ENCODE results near the gene ZC3H7A. TPM values are rescaled to one million over a fixed set of nuclear protein-coding genes. Genes with fewer than 3 reads are reported as not detected.

The ZC3H7A gene
- total and polyA plus RNA-seq, 7 donors, result 19.9 to 62.5 (median 45.5) TPM

DNA sequence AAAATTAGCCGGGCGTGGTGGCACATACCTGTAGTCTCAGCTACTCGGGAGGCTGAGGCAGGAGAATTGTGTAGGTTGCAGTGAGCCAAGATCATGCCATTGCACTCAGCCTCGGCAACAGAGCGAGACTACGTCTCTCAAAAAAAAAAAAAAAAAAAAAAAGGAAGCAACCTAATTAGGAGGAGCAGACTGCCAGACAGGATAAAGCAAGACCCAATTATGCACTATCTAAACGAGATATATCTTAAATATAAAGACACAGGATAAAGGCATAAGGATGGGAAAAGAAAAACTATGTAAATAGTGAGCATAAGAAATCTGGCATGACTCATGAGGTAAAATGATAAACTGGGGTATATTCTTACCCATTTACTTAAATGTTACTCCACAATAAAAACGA is 59.3 kb downstream of the ZC3H7A start:
- no peaks in the 10 kb centered on the region for H3K9me3 ChIP-seq
- H3K4me3 ChIP-seq, result no peak overlapping the region
- 78 to 82% methylated on average over 8 of the region's 8 CpGs for WGBS, 2 donors
- H3K27ac ChIP-seq, result no peak overlapping the region
- TF ChIP-seq EP300 (IDR thresholded peaks at IDR 0.05) (no peak), POLR2AphosphoS5 (IDR thresholded peaks at IDR 0.05) (no peak), POLR2A (IDR thresholded peaks at IDR 0.05) (no peak)
- TF ChIP-seq, protein P1, sequence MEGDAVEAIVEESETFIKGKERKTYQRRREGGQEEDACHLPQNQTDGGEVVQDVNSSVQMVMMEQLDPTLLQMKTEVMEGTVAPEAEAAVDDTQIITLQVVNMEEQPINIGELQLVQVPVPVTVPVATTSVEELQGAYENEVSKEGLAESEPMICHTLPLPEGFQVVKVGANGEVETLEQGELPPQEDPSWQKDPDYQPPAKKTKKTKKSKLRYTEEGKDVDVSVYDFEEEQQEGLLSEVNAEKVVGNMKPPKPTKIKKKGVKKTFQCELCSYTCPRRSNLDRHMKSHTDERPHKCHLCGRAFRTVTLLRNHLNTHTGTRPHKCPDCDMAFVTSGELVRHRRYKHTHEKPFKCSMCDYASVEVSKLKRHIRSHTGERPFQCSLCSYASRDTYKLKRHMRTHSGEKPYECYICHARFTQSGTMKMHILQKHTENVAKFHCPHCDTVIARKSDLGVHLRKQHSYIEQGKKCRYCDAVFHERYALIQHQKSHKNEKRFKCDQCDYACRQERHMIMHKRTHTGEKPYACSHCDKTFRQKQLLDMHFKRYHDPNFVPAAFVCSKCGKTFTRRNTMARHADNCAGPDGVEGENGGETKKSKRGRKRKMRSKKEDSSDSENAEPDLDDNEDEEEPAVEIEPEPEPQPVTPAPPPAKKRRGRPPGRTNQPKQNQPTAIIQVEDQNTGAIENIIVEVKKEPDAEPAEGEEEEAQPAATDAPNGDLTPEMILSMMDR (IDR thresholded peaks at IDR 0.05), result no peak
- intact Hi-C loops (cut with DNase I), result no loop called here
- DNase-seq, result no peak
- peaks cover 0 to 38% (median 23%) of the 10 kb centered on the region in 4 donors for H3K36me3 ChIP-seq
- H3K27me3 ChIP-seq, result no peaks in the 10 kb centered on the region
- H3K4me1 ChIP-seq, result peaks cover 0 to 68% (median 38%) of the 10 kb centered on the region in 4 donors

DNA sequence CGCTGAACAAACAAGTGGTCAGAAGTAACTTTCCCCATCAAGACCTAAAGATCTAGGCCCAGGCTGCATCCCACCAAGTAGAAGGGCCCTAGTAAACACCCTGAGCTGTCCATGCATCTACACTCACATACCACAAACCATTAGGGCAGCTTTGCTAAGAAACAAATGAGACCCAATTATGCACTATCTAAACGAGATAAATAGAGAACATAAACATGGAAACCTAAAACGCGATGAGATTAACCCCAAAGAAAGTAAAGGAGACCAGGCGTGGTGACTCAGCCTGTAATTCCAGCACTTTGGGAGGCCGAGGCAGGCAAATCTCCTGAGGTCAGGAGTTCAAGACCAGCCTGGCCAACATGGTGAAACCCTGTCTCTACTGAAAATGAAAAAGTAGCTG is 60.2 kb downstream of the ZC3H7A start:
- no peaks in the 10 kb centered on the region for H3K9me3 ChIP-seq
- H3K4me3 ChIP-seq, result no peak overlapping the region
- no peak for DNase-seq
- no peak overlapping the region for H3K27ac ChIP-seq
- TF ChIP-seq POLR2AphosphoS5 (IDR thresholded peaks at IDR 0.05) (no peak), POLR2A (IDR thresholded peaks at IDR 0.05) (no peak), EP300 (IDR thresholded peaks at IDR 0.05) (no peak)
- TF ChIP-seq, protein P1 (IDR thresholded peaks at IDR 0.05), result no peak
- no peaks in the 10 kb centered on the region for H3K27me3 ChIP-seq
- H3K4me1 ChIP-seq, result peaks cover 0 to 68% (median 38%) of the 10 kb centered on the region in 4 donors
- intact Hi-C loops (cut with DNase I), result no loop called here
- H3K36me3 ChIP-seq, result peaks cover 0 to 46% (median 31%) of the 10 kb centered on the region in 4 donors
- 80 to 90% methylated on average over 6 of the region's 6 CpGs for WGBS, 2 donors

DNA sequence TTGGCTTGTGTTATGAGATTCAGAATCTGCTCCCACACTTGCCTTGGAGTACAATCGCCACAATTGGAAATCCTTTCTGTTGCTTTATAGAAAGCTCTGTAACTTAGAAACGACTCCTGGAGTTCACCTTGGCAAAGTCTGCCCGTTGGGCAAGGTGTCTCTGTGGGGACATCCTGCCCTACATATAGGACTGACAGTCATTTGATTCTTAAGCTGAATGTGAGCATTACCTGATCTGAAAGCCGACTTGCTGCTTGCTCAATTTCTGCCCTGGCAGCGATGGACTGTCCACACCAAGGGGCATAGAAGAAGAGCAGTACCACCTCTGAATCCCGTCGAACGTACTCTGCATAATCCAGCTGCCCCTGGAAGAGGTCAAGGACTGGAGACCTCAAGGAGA is 61.3 kb downstream of the ZC3H7A start:
- Histone ChIP-seq H3K27me3 (no peaks in the 10 kb centered on the region), H3K9me3 (no peaks in the 10 kb centered on the region), H3K27ac (peak overlapping the region in 2 of 4 donors; percentile 15 to 24), H3K4me3 (no peak overlapping the region), H3K36me3 (peaks cover 0 to 57% (median 32%) of the 10 kb centered on the region in 4 donors), H3K4me1 (peaks cover 0 to 60% (median 28%) of the 10 kb centered on the region in 4 donors)
- DNase-seq, result no peak
- TF ChIP-seq EP300 (IDR thresholded peaks at IDR 0.05) (no peak), POLR2A (IDR thresholded peaks at IDR 0.05) (no peak), POLR2AphosphoS5 (IDR thresholded peaks at IDR 0.05) (no peak)
- TF ChIP-seq, protein P1 (IDR thresholded peaks at IDR 0.05), result no peak
- 86 to 88% methylated on average over 8 of the region's 8 CpGs for WGBS, 2 donors
- intact Hi-C loops (cut with DNase I), result no loop called here

DNA sequence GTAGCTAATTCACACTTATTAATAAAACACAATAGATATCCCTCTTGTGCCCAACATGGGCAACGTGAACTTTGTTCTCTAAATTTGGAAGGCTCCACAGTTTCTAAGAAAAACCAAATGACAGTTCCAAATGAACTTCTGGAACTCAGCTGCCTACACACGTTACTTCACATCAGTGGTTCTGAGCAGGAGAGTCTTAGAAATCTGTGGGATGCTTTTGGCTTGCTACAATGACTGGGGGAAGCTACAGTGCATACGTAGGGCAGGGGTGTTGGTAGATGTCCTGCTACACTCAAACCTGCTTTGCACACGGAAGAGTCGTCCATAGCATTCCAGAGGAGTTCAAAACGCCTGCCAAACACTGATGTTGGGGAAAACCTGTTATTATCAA is 62.4 kb downstream of the ZC3H7A start:
- Histone ChIP-seq H3K27me3 (no peaks in the 10 kb centered on the region), H3K4me1 (peaks cover 0 to 49% (median 20%) of the 10 kb centered on the region in 4 donors), H3K36me3 (peaks cover 0 to 68% (median 39%) of the 10 kb centered on the region in 4 donors), H3K9me3 (no peaks in the 10 kb centered on the region), H3K4me3 (no peak overlapping the region), H3K27ac (peak overlapping the region in 3 of 4 donors; percentile 17 to 63 (median 58))
- 77 to 85% methylated on average over 6 of the region's 6 CpGs for WGBS, 2 donors
- TF ChIP-seq, protein P1 (IDR thresholded peaks at IDR 0.05), result no peak
- TF ChIP-seq POLR2AphosphoS5 (IDR thresholded peaks at IDR 0.05) (no peak), EP300 (IDR thresholded peaks at IDR 0.05) (no peak), POLR2A (IDR thresholded peaks at IDR 0.05) (no peak)
- DNase-seq, result no peak
- intact Hi-C loops (cut with DNase I), result no loop called here

Data from sigmoid colon (tissue), 7 donors.